IMR-90 (cell line): ENCODE results near the gene MAP2. TPM values are rescaled to one million over a fixed set of nuclear protein-coding genes. Genes with fewer than 3 reads are reported as not detected.

ENCODE experiments used
- ATAC-seq: fragments of 200-7000 bp; cut with Tn5 transposase; 2 replicates; pipeline ENCODE4 v1.9.1; 2020; ENCODE audit warnings: low read depth, mild to moderate bottlenecking, moderate library complexity
- BruUV-seq: library from RNA; stranded (reverse); fragments of 400-500 nt; replicated peaks from 2 replicates; lab custom pipeline; 2021; lab: Mats Ljungman, UMichigan
- CTCF ChIA-PET: fragments of 300-600 bp; formaldehyde crosslinking; extraction: SDS; loops from one replicate; lab custom pipeline; 2021; ENCODE audit warnings: antibody characterized with exemption; lab: Yijun Ruan, JAX
- POLR2A ChIA-PET: fragments of 300-600 bp; sonication (Branson Sonifier 250); formaldehyde crosslinking; loops from one replicate; lab custom pipeline; 2022; ENCODE audit warnings: antibody characterized with exemption; ENCODE audit not compliant: unreplicated experiment; lab: Charles Lee
- DNase-seq: peaks from one replicate; pipeline ENCODE4 v3.0.0; 2013
- H2AFZ ChIP-seq: replicated peaks from 2 replicates; pipeline ENCODE3; 2013; ENCODE audit warnings: low read length, mild to moderate bottlenecking; ENCODE audit not compliant: poor library complexity
- H2AK5ac ChIP-seq: 2 replicates; pipeline ENCODE4 v1.6.1; 2013; ENCODE audit warnings: low read depth, low read length, inconsistent platforms
- H2AK9ac ChIP-seq: replicated peaks from 2 replicates; pipeline ENCODE3; 2013; ENCODE audit warnings: mild to moderate bottlenecking, low read depth, low read length, moderate library complexity; ENCODE audit not compliant: poor library complexity
- H2BK120ac ChIP-seq: 2 replicates; pipeline ENCODE4 v1.6.1; 2013; ENCODE audit warnings: low read depth, low read length, inconsistent platforms
- H2BK15ac ChIP-seq: 3 replicates; pipeline ENCODE4 v1.6.1; 2013; ENCODE audit warnings: low read depth, low read length, inconsistent platforms
- H2BK20ac ChIP-seq: 2 replicates; pipeline ENCODE4 v1.6.1; 2013; ENCODE audit warnings: low read depth, mild to moderate bottlenecking, inconsistent platforms, low read length, moderate library complexity
- H2BK5ac ChIP-seq: 2 replicates; pipeline ENCODE4 v1.6.1; 2013; ENCODE audit warnings: mild to moderate bottlenecking, low read depth, low read length, inconsistent platforms; ENCODE audit not compliant: poor library complexity, severe bottlenecking
- H3K14ac ChIP-seq: replicated peaks from 2 replicates; pipeline ENCODE4 v1.6.1; 2013; ENCODE audit warnings: low read depth, low read length, inconsistent platforms
- H3K18ac ChIP-seq: 2 replicates; pipeline ENCODE4 v1.6.1; 2013; ENCODE audit warnings: low read depth, low read length, control low read depth
- H3K23ac ChIP-seq: 2 replicates; pipeline ENCODE4 v1.6.1; 2013; ENCODE audit warnings: low read depth, low read length, inconsistent platforms
- H3K27ac ChIP-seq: 2 replicates; pipeline ENCODE4 v1.5.1; 2013; ENCODE audit warnings: mild to moderate bottlenecking, control low read depth, low read length; ENCODE audit not compliant: insufficient read depth
- H3K27me3 ChIP-seq: 2 replicates; pipeline ENCODE4 v1.6.1; 2013; ENCODE audit warnings: low read length; ENCODE audit not compliant: control insufficient read depth, insufficient read depth
- H3K36me3 ChIP-seq: 2 replicates; pipeline ENCODE4 v1.6.1; 2013; ENCODE audit warnings: low read length, mixed read lengths; ENCODE audit not compliant: control insufficient read depth, insufficient read depth
- H3K4ac ChIP-seq: 2 replicates; pipeline ENCODE4 v1.6.1; 2013; ENCODE audit warnings: low read depth, low read length, inconsistent platforms
- H3K4me1 ChIP-seq: 2 replicates; pipeline ENCODE4 v1.6.1; 2013; ENCODE audit warnings: low read length, mixed read lengths; ENCODE audit not compliant: control insufficient read depth, insufficient read depth
- H3K4me2 ChIP-seq: 2 replicates; pipeline ENCODE4 v1.6.1; 2013; ENCODE audit warnings: low read depth, mild to moderate bottlenecking, control low read depth, low read length, moderate library complexity
- H3K4me3 ChIP-seq: 2 replicates; pipeline ENCODE4 v1.5.1; 2013; ENCODE audit warnings: low read depth, mild to moderate bottlenecking, control low read depth, low read length, moderate library complexity; ENCODE audit not compliant: insufficient read depth
- H3K56ac ChIP-seq: 2 replicates; pipeline ENCODE4 v1.6.1; 2013; ENCODE audit warnings: low read length, inconsistent platforms; ENCODE audit not compliant: insufficient read depth; ENCODE audit errors: extremely low read depth
- H3K79me1 ChIP-seq, 2 experiments: 2 replicates each; pipeline ENCODE4 v1.6.1; 2013; ENCODE audit warnings: low read length in 2 of 2, inconsistent platforms in 1 of 2, low read depth in 1 of 2
- H3K9ac ChIP-seq: 2 replicates; pipeline ENCODE4 v1.6.1; 2013; ENCODE audit warnings: low read depth, low read length, control low read depth
- H3K9me1 ChIP-seq: 2 replicates; pipeline ENCODE4 v1.6.1; 2013; ENCODE audit warnings: low read length, inconsistent platforms; ENCODE audit not compliant: insufficient read depth
- H3K9me3 ChIP-seq: 2 replicates; pipeline ENCODE4 v1.6.1; 2013; ENCODE audit warnings: low read length; ENCODE audit not compliant: control insufficient read depth, insufficient read depth
- H4K20me1 ChIP-seq: 2 replicates; pipeline ENCODE4 v1.6.1; 2013; ENCODE audit warnings: low read length, inconsistent platforms; ENCODE audit not compliant: insufficient read depth
- H4K5ac ChIP-seq: 2 replicates; pipeline ENCODE4 v1.6.1; 2013; ENCODE audit warnings: mild to moderate bottlenecking, low read depth, low read length, control low read depth
- H4K8ac ChIP-seq, 2 experiments: 2 replicates each; pipeline ENCODE4 v1.6.1; 2013; ENCODE audit warnings: low read depth in 2 of 2, low read length in 2 of 2, control low read depth in 1 of 2, inconsistent platforms in 1 of 2
- H4K91ac ChIP-seq: 2 replicates; pipeline ENCODE4 v1.6.1; 2013; ENCODE audit warnings: low read depth, low read length, inconsistent platforms; ENCODE audit not compliant: insufficient read depth
- BHLHE40 ChIP-seq: fragments of 150-350 bp; IDR thresholded peaks from 2 replicates; pipeline ENCODE4 v1.6.1; 2016; ENCODE audit warnings: mild to moderate bottlenecking, low read depth, low read length
- CEBPB ChIP-seq: IDR thresholded peaks from 2 replicates; pipeline ENCODE4 v1.6.1; 2012; ENCODE audit warnings: low read depth, low read length, improper control_type of control experiment
- CHD1 ChIP-seq: IDR thresholded peaks from 2 replicates; pipeline ENCODE4 v1.6.1; 2012; ENCODE audit warnings: low read depth, low read length, improper control_type of control experiment
- FOS ChIP-seq: fragments of 150-350 bp; IDR thresholded peaks from 2 replicates; pipeline ENCODE4 v1.6.1; 2016; ENCODE audit warnings: low read depth, low read length
- MAFK ChIP-seq: IDR thresholded peaks from 2 replicates; pipeline ENCODE4 v1.6.1; 2012; ENCODE audit warnings: low read depth, low read length, improper control_type of control experiment
- MAZ ChIP-seq: IDR thresholded peaks from 2 replicates; pipeline ENCODE4 v1.6.1; 2012; ENCODE audit warnings: low read depth, mild to moderate bottlenecking, low read length, improper control_type of control experiment, moderate library complexity, borderline replicate concordance
- MXI1 ChIP-seq: IDR thresholded peaks from 2 replicates; pipeline ENCODE4 v1.6.1; 2012; ENCODE audit warnings: low read depth, mild to moderate bottlenecking, low read length, moderate library complexity, borderline replicate concordance
- NFE2L2 ChIP-seq: fragments of 150-350 bp; IDR thresholded peaks from 2 replicates; pipeline ENCODE4 v1.6.1; 2016; ENCODE audit warnings: low read depth, mild to moderate bottlenecking, low read length
- POLR2A ChIP-seq: IDR thresholded peaks from 2 replicates; pipeline ENCODE4 v1.6.1; 2012; ENCODE audit warnings: mild to moderate bottlenecking, low read depth, low read length
- RAD21 ChIP-seq: IDR thresholded peaks from 2 replicates; pipeline ENCODE4 v1.6.1; 2012; ENCODE audit warnings: low read length, improper control_type of control experiment
- RCOR1 ChIP-seq: IDR thresholded peaks from 2 replicates; pipeline ENCODE4 v1.6.1; 2012; ENCODE audit warnings: mild to moderate bottlenecking, low read length, improper control_type of control experiment; ENCODE audit not compliant: insufficient replicate concordance
- RFX5 ChIP-seq: IDR thresholded peaks from 2 replicates; pipeline ENCODE4 v1.8.0; 2012; ENCODE audit warnings: low read depth, mild to moderate bottlenecking, low read length, moderate library complexity
- SMC3 ChIP-seq: fragments of 150-350 bp; IDR thresholded peaks from 2 replicates; pipeline ENCODE4 v1.6.1; 2016; ENCODE audit warnings: low read depth, mild to moderate bottlenecking, antibody characterized with exemption, low read length, moderate library complexity
- WGBS, 2 experiments: methylation state at CpG; one replicate each; pipeline versions ENCODE4 v1.1.5 to v1.1.7; 2013; ENCODE audit warnings: missing lambda C conversion rate in 2 of 2; ENCODE audit not compliant: insufficient read length in 1 of 2; ENCODE audit errors: extremely low coverage in 2 of 2; 5-methylcytosine and 5-hydroxymethylcytosine counted together
- dilution Hi-C: fragments of 300-500 bp; cut with HindIII; formaldehyde crosslinking; loops from one replicate; pipeline ENCODE4 v1.14.3; 2018; ENCODE audit warnings: low sequenced_read_pairs; ENCODE audit not compliant: unreplicated experiment
- in situ Hi-C: fragments of 300-500 bp; cut with MboI; formaldehyde crosslinking; loops from 3 replicates; pipeline ENCODE4 v1.14.3; 2019; ENCODE audit warnings: low sequenced_read_pairs, inconsistent platforms, mixed read lengths
- intact Hi-C: fragments of 100-400 bp; cut with micrococcal nuclease; formaldehyde crosslinking; loops from 2 replicates; pipeline ENCODE4 v1.10.0; 2022
- polyA plus RNA-seq, 3 experiments: library from polyadenylated mRNA; depleted of rRNA; stranded (reverse); fragments of >200 nt; gene quantifications; 2 replicates each; pipeline ENCODE4 v1.2.3, GENCODE V29; 2012; ENCODE audit warnings: low replicate concordance in 1 of 3
- total RNA-seq: library from RNA; depleted of rRNA; stranded (reverse); fragments of >200 nt; gene quantifications from 2 replicates; pipeline ENCODE4 v1.2.3, GENCODE V29; 2012
- TF ChIP-seq, protein P1 (sequence below): fragments of 150-350 bp; IDR thresholded peaks from 2 replicates; pipeline ENCODE4 v1.6.1; 2016; ENCODE audit warnings: low read depth, mild to moderate bottlenecking, low read length, moderate library complexity, borderline replicate concordance
- TF ChIP-seq, protein P2 (sequence below): fragments of 150-350 bp; IDR thresholded peaks from 2 replicates; pipeline ENCODE4 v1.6.1; 2017; ENCODE audit warnings: mild to moderate bottlenecking, antibody characterized with exemption, low read length, low read depth
- TF ChIP-seq, protein P3 (sequence below): conservative IDR thresholded peaks from 2 replicates; pipeline ENCODE4 v1.5.1; 2012; ENCODE audit warnings: mild to moderate bottlenecking, low read depth, low read length, improper control_type of control experiment

Gene MAP2
- total and polyA plus RNA-seq, 2 of the 4 experiments (the other 2 are of a cell fraction) = 0.29 to 0.36 TPM

DNA sequence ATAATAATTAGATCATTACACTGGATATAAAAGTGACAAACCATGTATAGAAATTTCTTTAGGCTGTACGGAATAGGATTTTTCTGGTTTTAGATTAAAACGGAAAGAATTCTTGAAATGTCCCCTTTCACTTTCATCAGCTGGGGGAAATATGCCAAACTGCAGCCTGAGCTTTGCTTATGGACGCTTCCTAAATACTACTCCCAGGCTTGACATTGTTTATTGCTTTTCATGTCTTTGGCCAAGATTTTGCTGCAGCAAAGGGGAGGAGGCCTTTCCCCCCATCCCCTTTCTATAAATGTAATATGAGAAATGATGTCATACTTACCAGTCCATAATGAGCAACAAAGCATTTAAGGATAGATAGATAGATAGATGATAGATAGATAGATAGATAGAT lies 158.4 kb downstream of the MAP2 start:
- H3K36me3 ChIP-seq = no peaks in the 10 kb centered on the region
- POLR2A ChIA-PET = no interaction called here
- no peak overlapping the region for H3K56ac ChIP-seq
- H3K4me2 ChIP-seq = no peak overlapping the region
- H3K9ac ChIP-seq = no peak overlapping the region
- H3K14ac ChIP-seq = no peak overlapping the region
- H2BK5ac ChIP-seq = no peak overlapping the region
- H4K20me1 ChIP-seq = no peaks in the 10 kb centered on the region
- no peak for ATAC-seq
- no peaks in the 10 kb centered on the region for H3K27me3 ChIP-seq
- no peak overlapping the region for H2BK120ac ChIP-seq
- H4K8ac ChIP-seq = no peak overlapping the region
- H2AFZ ChIP-seq = no peak overlapping the region
- intact Hi-C loops = loop anchor here (5.0 kb wide), 1 partner anchor 380 kb away; no protein-coding TSS in a partner anchor
- H2BK20ac ChIP-seq = no peak overlapping the region
- no peak overlapping the region for H3K18ac ChIP-seq
- H2BK15ac ChIP-seq = no peak overlapping the region
- in situ Hi-C loops = no loop called here
- no peak overlapping the region for H3K4me3 ChIP-seq
- H3K9me1 ChIP-seq = no peaks in the 10 kb centered on the region
- no CpG with 5 or more reads among the region's 3 CpGs for WGBS, 2 experiments
- no peak overlapping the region for H3K4ac ChIP-seq
- H3K79me1 ChIP-seq = no peaks in the 10 kb centered on the region
- H3K27ac ChIP-seq = no peak overlapping the region
- no peak for DNase-seq
- H3K9me3 ChIP-seq = no peaks in the 10 kb centered on the region
- BruUV-seq = no TSS peak
- dilution Hi-C loops = no loop called here
- no peak overlapping the region for H4K91ac ChIP-seq
- H4K5ac ChIP-seq = no peak overlapping the region
- H2AK5ac ChIP-seq = no peak overlapping the region
- H3K23ac ChIP-seq = no peak overlapping the region
- TF ChIP-seq RAD21 (no peak), SMC3 (no peak), POLR2A (no peak), MXI1 (no peak), MAZ (no peak), NFE2L2 (no peak), FOS (no peak), CHD1 (no peak), RCOR1 (no peak), RFX5 (no peak), BHLHE40 (no peak), CEBPB (no peak), MAFK (no peak)
- TF ChIP-seq, protein P1, sequence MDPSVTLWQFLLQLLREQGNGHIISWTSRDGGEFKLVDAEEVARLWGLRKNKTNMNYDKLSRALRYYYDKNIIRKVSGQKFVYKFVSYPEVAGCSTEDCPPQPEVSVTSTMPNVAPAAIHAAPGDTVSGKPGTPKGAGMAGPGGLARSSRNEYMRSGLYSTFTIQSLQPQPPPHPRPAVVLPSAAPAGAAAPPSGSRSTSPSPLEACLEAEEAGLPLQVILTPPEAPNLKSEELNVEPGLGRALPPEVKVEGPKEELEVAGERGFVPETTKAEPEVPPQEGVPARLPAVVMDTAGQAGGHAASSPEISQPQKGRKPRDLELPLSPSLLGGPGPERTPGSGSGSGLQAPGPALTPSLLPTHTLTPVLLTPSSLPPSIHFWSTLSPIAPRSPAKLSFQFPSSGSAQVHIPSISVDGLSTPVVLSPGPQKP = no peak
- TF ChIP-seq, protein P2, sequence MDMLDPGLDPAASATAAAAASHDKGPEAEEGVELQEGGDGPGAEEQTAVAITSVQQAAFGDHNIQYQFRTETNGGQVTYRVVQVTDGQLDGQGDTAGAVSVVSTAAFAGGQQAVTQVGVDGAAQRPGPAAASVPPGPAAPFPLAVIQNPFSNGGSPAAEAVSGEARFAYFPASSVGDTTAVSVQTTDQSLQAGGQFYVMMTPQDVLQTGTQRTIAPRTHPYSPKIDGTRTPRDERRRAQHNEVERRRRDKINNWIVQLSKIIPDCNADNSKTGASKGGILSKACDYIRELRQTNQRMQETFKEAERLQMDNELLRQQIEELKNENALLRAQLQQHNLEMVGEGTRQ = no peak
- TF ChIP-seq, protein P3, sequence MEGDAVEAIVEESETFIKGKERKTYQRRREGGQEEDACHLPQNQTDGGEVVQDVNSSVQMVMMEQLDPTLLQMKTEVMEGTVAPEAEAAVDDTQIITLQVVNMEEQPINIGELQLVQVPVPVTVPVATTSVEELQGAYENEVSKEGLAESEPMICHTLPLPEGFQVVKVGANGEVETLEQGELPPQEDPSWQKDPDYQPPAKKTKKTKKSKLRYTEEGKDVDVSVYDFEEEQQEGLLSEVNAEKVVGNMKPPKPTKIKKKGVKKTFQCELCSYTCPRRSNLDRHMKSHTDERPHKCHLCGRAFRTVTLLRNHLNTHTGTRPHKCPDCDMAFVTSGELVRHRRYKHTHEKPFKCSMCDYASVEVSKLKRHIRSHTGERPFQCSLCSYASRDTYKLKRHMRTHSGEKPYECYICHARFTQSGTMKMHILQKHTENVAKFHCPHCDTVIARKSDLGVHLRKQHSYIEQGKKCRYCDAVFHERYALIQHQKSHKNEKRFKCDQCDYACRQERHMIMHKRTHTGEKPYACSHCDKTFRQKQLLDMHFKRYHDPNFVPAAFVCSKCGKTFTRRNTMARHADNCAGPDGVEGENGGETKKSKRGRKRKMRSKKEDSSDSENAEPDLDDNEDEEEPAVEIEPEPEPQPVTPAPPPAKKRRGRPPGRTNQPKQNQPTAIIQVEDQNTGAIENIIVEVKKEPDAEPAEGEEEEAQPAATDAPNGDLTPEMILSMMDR = no peak
- CTCF ChIA-PET = no interaction called here
- no peak overlapping the region for H2AK9ac ChIP-seq
- H3K4me1 ChIP-seq = no peaks in the 10 kb centered on the region
